Smooth muscle cell of the pulmonary artery (primary cell): ENCODE results near the gene CCDC158. TPM values are rescaled to one million over a fixed set of nuclear protein-coding genes. Genes with fewer than 3 reads are reported as not detected.

Source experiments
- total RNA-seq: library from RNA; depleted of rRNA; stranded (reverse); fragments of >200 nt; gene quantifications from 2 replicates; pipeline ENCODE4 v1.2.3, GENCODE V29; 2014

Gene CCDC158
- 0.59 and 1.2 TPM in 2 replicates for total RNA-seq

DNA sequence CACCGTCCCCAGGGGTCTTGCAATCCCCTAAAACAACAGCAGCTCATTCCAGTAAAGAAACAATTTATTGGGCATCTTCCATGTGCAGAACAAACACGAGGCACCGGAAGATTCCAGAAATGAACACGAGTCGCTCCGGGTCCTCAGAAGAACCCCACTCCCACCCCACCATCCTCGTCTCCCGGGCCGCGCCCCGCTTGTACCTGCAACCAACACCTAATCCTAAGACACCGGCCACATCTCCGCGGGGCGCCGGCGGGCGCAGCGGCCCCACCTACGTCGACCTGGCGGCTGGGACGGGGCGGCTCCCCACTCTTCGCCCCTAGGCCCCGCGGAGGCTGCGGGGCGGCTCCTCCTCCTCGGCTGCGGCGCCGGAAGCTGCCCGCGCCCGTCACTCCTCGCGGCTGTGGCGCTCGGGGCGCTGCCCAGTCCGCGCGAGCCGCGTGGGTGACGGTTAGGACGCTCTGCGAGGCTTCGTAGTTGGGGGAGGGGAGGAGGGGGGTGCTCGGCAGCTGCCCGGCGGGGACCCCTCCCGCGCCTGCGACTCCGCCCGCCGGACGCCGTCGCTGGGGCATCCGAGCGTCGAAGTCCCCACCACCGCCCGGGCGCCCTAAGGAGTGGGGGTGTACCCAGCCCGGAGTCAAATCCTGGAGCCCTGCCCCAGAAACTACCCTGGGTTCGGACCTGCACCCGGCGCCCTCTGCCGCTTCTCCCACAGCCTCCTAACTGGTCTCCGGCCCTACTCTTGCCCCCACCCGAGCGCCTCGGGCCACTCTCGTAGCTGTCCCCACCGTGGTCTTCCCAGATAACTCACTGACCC lies at the start of gene CCDC158:
CCDC158 (minus strand) TSS at position 380 of the 820 bp plus-strand sequence. CDS start 17,934 bp downstream, outside the sequence.

DNA sequence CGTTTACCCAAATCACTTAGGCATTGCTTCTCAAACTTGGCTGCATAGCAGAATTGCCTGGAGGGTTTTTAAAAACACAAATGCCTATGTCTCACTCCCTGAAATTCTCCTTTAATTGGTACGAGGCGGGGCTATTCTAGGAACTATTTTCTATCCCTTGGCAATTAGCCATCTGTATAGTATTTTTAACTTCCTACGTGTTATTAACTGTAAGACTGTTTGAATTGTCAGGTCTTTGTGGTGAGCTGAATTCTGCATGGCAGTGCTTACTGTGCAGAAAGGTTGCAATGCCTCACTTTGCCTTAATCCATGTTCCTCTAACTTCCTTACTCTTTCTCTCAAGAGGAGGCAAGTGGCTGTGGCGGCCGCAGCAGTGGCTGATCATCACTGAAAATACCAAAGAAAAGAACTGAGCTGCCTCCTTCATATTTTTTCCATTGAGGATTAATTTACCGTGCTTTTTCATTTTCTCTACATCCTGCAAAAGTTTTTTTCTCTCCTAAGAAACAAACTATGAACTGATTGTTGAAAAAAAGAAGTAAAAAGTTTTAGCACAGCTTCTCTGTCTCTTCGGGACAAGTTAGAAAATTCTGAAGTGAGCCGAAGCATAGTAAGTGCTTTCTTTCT lies 14.1 kb upstream of the CCDC158 start, which contains the start of gene SHROOM3:
SHROOM3 (plus strand) TSS at position 329 of the 627 bp plus-strand sequence. CDS start 824 bp downstream, outside the sequence.

DNA sequence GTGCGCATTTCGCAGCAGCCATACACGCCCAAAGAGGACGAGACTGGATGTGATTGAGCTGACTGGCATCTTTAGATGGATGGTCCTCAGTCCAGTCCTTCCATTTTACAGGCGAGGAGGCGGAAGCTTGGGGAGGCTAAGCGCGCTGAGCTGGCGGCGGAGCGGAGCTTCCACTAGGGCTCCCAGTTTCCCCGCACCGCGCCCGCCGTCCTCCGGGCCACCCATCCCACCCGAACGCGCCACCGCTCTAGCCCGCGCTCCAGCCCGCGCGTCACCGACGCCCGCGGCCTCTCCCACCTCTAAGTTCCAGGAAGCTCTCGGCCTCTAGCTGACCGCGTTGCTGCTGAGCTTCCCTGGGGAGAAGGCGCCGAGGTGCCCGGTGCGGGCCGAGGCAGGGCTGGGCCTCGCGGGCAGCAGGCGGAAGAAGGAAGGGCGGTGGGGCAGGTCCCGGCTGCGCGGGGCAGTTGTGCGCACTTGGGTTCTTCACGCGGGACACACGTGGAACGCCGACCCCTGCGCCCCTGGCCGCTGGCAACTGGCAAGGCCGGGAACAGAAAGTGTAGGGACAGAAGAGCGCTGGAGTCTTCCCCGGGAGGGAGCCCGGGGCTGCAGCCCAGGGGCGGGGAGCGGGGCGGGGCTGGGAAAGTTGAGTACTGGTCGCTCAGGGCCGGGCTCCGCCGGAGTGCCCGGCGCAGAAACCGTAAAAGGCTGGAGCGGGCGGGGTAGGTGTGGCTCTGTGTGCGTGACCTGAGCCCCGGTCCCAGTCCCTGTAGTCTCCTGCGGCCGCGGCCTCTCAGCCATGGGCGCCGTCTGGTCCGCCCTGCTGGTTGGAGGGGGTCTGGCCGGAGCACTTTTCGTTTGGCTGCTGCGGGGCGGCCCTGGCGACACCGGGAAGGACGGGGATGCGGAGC lies 114.7 kb downstream of the CCDC158 start, which contains the start of gene STBD1:
STBD1 (plus strand) TSS at position 763 of the 911 bp plus-strand sequence; CDS start at position 800, 37 bp downstream.

Other genes starting within 250 kb of the CCDC158 start
- 400 and 412 TPM in 2 replicates for gene SCARB2, start 207.3 kb downstream of the CCDC158 start, total RNA-seq
- gene FAM47E, start 169.4 kb downstream of the CCDC158 start, total RNA-seq: 0.59 and 1.2 TPM in 2 replicates
- gene STBD1, start 114.4 kb downstream of the CCDC158 start, total RNA-seq: 9.8 and 11.1 TPM in 2 replicates
- 12.6 and 13.7 TPM in 2 replicates for gene SHROOM3, start 14.1 kb upstream of the CCDC158 start, total RNA-seq